HUDEP-2 (cell line): ENCODE data around the gene PPIB.
A peak's percentile ranks its signal among the peaks of the same experiment; 100 is the strongest.
"Not testable (repeated sequence)": the region's sequence is repeated elsewhere in the genome, so short reads cannot be mapped to it uniquely, and the experiment has no call there.

Experiments
- DNase-seq, 76 experiments: peaks; one replicate each; lab custom pipeline; 2025; ENCODE audit not compliant: unreplicated experiment in 76 of 76; lab: John Stamatoyannopoulos, UW

PPIB gene

GRCh38 chr15:64143276-64143675 lies 19.5 kb downstream of the PPIB start:
- DNase-seq: no peak

- DNase-seq: no peak
These were observed 20.9 kb downstream of the PPIB start for GRCh38 chr15:64141798-64142512.

GRCh38 chr15:64138331-64138941 lies 24.4 kb downstream of the PPIB start:
- peak in 58 of 76 experiments; percentile 12 to 90 (median 45) for DNase-seq

- peak in 55 of 76 experiments; percentile 8 to 69 (median 40) for DNase-seq
These were observed 25.5 kb downstream of the PPIB start for GRCh38 chr15:64137226-64137833.

- peak in 5 of 76 experiments; percentile 7 to 31 (median 16) for DNase-seq
These were observed 26.5 kb downstream of the PPIB start for GRCh38 chr15:64136347-64136746.

GRCh38 chr15:64134345-64134829 lies 28.4 kb downstream of the PPIB start:
- DNase-seq: peak; percentile 24 to 98 (median 92)

GRCh38 chr15:64133623-64134344 lies 29.0 kb downstream of the PPIB start:
- DNase-seq: no peak

GRCh38 chr15:64132217-64132616 lies 30.6 kb downstream of the PPIB start:
- no peak for DNase-seq

- DNase-seq: no peak
These were observed 31.3 kb downstream of the PPIB start for GRCh38 chr15:64131547-64131946.

GRCh38 chr15:64130159-64130558 lies 32.7 kb downstream of the PPIB start:
- DNase-seq: no peak

GRCh38 chr15:64127521-64128270 lies 35.1 kb downstream of the PPIB start:
- no peak for DNase-seq

- no peak for DNase-seq
These were observed 36.8 kb downstream of the PPIB start for GRCh38 chr15:64125978-64126377.

GRCh38 chr15:64122936-64123351 lies 39.9 kb downstream of the PPIB start:
- no peak for DNase-seq

- DNase-seq: no peak
These were observed 40.4 kb downstream of the PPIB start for GRCh38 chr15:64122444-64122843.

GRCh38 chr15:64121614-64122013 lies 41.2 kb downstream of the PPIB start:
- no peak for DNase-seq

GRCh38 chr15:64120322-64120721 lies 42.5 kb downstream of the PPIB start:
- not testable (repeated sequence) for DNase-seq

GRCh38 chr15:64117759-64118487 lies 44.9 kb downstream of the PPIB start:
- no peak for DNase-seq

GRCh38 chr15:64112904-64113303 lies 49.9 kb downstream of the PPIB start:
- no peak for DNase-seq

- no peak for DNase-seq
These were observed 50.6 kb downstream of the PPIB start for GRCh38 chr15:64112073-64112772.
